Endothelial cell (in vitro differentiated cells): Measurements from ENCODE around the gene ARHGAP45. TPM values are rescaled to one million over a fixed set of nuclear protein-coding genes. Genes with fewer than 3 reads are reported as not detected.

Experiments
- DNase-seq: peaks from one replicate; pipeline ENCODE4 v3.0.0; 2021; ENCODE audit warnings: low spot score
- H3K27ac Mint-ChIP-seq: one replicate; pipeline ENCODE4 v1.8.0; 2021; ENCODE audit warnings: mixed read lengths, inconsistent platforms; ENCODE audit not compliant: unreplicated experiment
- H3K27me3 Mint-ChIP-seq: one replicate; pipeline ENCODE4 v1.8.0; 2021; ENCODE audit warnings: mild to moderate bottlenecking, moderate library complexity, mixed read lengths, inconsistent platforms; ENCODE audit not compliant: unreplicated experiment
- H3K36me3 Mint-ChIP-seq: one replicate; pipeline ENCODE4 v1.8.0; 2021; ENCODE audit warnings: mild to moderate bottlenecking, low read depth, mixed read lengths, inconsistent platforms; ENCODE audit not compliant: unreplicated experiment
- H3K4me1 Mint-ChIP-seq: one replicate; pipeline ENCODE4 v1.8.0; 2021; ENCODE audit warnings: mild to moderate bottlenecking, mixed read lengths, inconsistent platforms; ENCODE audit not compliant: unreplicated experiment
- H3K4me3 Mint-ChIP-seq: one replicate; pipeline ENCODE4 v1.8.0; 2021; ENCODE audit warnings: mild to moderate bottlenecking, mixed read lengths, inconsistent platforms; ENCODE audit not compliant: unreplicated experiment
- H3K9me3 Mint-ChIP-seq: one replicate; pipeline ENCODE4 v1.8.0; 2021; ENCODE audit warnings: mixed read lengths, inconsistent platforms; ENCODE audit not compliant: unreplicated experiment
- total RNA-seq: library from RNA; stranded (reverse); fragmentation: NEBNext Ultra II Directional; extraction: Animal tissue kit (Norgen Biotek cat#: 25700); gene quantifications from one replicate; pipeline ENCODE4 v1.2.1, GENCODE V29; 2021; ENCODE audit not compliant: unreplicated experiment
- TF ChIP-seq, protein P1 (sequence below): fragments of 200-600 bp; sonication (generic); IDR thresholded peaks from one replicate; pipeline ENCODE4 v1.5.0; 2021; ENCODE audit warnings: antibody characterized with exemption; ENCODE audit not compliant: unreplicated experiment

ARHGAP45 gene
- total RNA-seq, 1 donor from 2014 or later: 2.4 TPM

DNA sequence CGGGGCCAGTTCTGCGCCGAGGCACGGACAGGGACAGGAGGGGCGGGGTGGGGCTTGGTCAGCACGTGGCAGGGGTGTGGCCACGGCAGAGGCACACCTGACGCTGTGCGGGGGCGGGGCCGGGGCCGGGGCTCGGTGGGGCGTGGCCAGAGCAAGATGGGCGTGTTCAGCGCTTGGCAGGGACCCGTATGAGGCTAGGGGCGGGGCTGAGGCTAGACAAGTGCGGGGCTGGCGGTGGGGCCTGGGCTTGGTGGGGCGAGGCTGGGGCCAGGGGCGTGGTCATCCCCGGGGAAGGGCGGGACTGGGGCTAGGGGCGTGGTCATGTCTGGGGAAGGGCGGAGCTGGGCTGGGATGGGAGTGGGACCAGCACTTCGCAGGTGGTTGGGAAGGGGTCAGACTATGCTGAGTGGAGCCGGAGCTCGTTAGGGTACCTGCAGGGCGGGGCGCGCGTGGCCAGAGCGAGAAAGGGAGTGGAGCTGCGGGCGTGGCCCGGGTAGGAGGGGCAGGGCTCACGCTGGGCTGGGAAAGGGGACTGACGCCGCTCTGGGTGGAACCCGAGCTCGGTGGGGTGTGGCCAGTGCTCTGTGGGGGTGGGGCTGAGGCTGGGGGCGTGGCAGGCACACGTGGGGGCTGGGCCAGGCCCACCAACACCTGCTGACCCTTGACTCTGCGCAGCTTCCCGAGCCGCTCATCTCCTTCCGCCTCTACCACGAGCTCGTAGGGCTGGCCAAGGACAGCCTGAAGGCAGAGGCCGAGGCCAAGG lies 15.4 kb downstream of the ARHGAP45 start:
- H3K4me3 Mint-ChIP-seq: peak overlapping the region; percentile 69

DNA sequence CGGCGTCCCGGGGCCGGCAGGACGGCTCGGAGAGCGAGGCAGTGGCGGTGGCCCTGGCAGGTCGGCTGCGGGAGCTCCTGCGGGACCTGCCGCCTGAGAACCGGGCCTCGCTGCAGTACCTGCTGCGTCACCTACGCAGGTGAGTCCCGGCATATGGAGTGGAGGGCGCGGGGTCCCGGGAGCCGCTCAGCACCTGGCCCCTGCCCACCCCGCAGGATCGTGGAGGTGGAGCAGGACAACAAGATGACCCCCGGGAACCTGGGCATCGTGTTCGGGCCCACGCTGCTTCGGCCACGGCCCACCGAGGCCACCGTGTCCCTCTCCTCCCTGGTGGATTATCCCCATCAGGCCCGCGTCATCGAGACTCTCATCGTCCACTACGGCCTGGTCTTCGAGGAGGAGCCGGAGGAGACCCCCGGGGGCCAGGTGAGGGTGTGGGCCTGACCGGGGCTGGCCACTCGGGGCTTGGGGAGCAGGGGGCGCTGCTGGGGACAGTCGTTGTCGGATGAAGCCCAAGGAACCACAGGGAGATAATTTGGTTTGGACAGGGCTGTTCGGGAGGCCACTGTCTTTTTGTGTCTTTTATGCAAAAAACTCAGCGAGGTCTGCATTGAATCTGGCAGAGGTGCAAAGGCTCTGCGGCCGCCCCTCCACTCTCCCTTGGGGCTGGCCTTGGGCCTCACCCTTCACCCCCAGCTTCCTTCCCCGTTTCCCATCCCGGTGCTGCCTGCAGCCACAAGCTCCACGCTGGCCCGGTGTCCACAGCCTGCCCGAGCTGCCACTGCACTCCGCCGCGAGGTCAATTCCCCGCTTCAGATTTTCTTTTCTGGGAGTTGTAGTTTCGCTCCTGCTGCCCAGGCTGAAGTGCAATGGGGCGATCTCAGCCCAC lies 16.2 kb downstream of the ARHGAP45 start:
- Mint-ChIP-seq H3K27me3 (peaks cover 16% of the 10 kb centered on the region), H3K4me3 (no peak overlapping the region), H3K4me1 (no peaks in the 10 kb centered on the region), H3K36me3 (peaks cover 8% of the 10 kb centered on the region), H3K9me3 (no peaks in the 10 kb centered on the region), H3K27ac (no peak overlapping the region)
- no peak for DNase-seq
- TF ChIP-seq, protein P1, sequence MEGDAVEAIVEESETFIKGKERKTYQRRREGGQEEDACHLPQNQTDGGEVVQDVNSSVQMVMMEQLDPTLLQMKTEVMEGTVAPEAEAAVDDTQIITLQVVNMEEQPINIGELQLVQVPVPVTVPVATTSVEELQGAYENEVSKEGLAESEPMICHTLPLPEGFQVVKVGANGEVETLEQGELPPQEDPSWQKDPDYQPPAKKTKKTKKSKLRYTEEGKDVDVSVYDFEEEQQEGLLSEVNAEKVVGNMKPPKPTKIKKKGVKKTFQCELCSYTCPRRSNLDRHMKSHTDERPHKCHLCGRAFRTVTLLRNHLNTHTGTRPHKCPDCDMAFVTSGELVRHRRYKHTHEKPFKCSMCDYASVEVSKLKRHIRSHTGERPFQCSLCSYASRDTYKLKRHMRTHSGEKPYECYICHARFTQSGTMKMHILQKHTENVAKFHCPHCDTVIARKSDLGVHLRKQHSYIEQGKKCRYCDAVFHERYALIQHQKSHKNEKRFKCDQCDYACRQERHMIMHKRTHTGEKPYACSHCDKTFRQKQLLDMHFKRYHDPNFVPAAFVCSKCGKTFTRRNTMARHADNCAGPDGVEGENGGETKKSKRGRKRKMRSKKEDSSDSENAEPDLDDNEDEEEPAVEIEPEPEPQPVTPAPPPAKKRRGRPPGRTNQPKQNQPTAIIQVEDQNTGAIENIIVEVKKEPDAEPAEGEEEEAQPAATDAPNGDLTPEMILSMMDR: no peak

More for the DNA sequence above, 15.4 kb downstream of the ARHGAP45 start:
- TF ChIP-seq, protein P1: no peak
- peak; percentile 58 for DNase-seq
- no peak overlapping the region for H3K27ac Mint-ChIP-seq
- peaks cover 4% of the 10 kb centered on the region for H3K36me3 Mint-ChIP-seq
- H3K9me3 Mint-ChIP-seq: no peaks in the 10 kb centered on the region
- no peaks in the 10 kb centered on the region for H3K4me1 Mint-ChIP-seq
- peaks cover 13% of the 10 kb centered on the region for H3K27me3 Mint-ChIP-seq

GRCh38 chr19:1084024-1084868 lies 17.3 kb downstream of the ARHGAP45 start:
- TF ChIP-seq, protein P1: no peak
- no peak for DNase-seq
- no peaks in the 10 kb centered on the region for H3K9me3 Mint-ChIP-seq
- H3K27ac Mint-ChIP-seq: peak overlapping the region; percentile 9
- peaks cover 8% of the 10 kb centered on the region for H3K36me3 Mint-ChIP-seq
- H3K4me1 Mint-ChIP-seq: no peaks in the 10 kb centered on the region
- no peak overlapping the region for H3K4me3 Mint-ChIP-seq
- H3K27me3 Mint-ChIP-seq: peaks cover 16% of the 10 kb centered on the region

GRCh38 chr19:1085053-1085658 lies 18.2 kb downstream of the ARHGAP45 start:
- DNase-seq: no peak
- Mint-ChIP-seq H3K4me3 (no peak overlapping the region), H3K27ac (no peak overlapping the region), H3K27me3 (peaks cover 16% of the 10 kb centered on the region), H3K4me1 (no peaks in the 10 kb centered on the region), H3K36me3 (peaks cover 8% of the 10 kb centered on the region), H3K9me3 (no peaks in the 10 kb centered on the region)
- TF ChIP-seq, protein P1: no peak
